WTC11 (cell line): ENCODE measurements around the gene RNF44.

Experiments used
- ATF2 ChIP-seq: sonication (generic); formaldehyde crosslinking; IDR thresholded peaks from 2 replicates; pipeline ENCODE4 v1.8.1; 2022; ENCODE audit warnings: low read depth, missing genetic modification reagents, borderline replicate concordance
- CTCF ChIP-seq: fragments of 200-600 bp; IDR thresholded peaks from 2 replicates; pipeline ENCODE4 v1.8.0; 2022; ENCODE audit warnings: antibody characterized with exemption
- GABPB1 ChIP-seq: sonication (generic); formaldehyde crosslinking; IDR thresholded peaks from 2 replicates; pipeline ENCODE4 v1.8.1; 2023; ENCODE audit warnings: mild to moderate bottlenecking, missing genetic modification reagents
- MAX ChIP-seq: sonication (generic); formaldehyde crosslinking; IDR thresholded peaks from 2 replicates; pipeline ENCODE4 v1.8.0; 2022; ENCODE audit warnings: mild to moderate bottlenecking, missing genetic modification reagents
- USF1 ChIP-seq: sonication (generic); formaldehyde crosslinking; IDR thresholded peaks from 2 replicates; pipeline ENCODE4 v1.8.0; 2022; ENCODE audit warnings: mild to moderate bottlenecking, missing genetic modification reagents
- ZBTB21 ChIP-seq: sonication (generic); formaldehyde crosslinking; IDR thresholded peaks from 2 replicates; pipeline ENCODE4 v1.8.1; 2023; ENCODE audit warnings: mild to moderate bottlenecking, missing genetic modification reagents, borderline replicate concordance
- ZNF232 ChIP-seq: sonication (generic); formaldehyde crosslinking; IDR thresholded peaks from 2 replicates; pipeline ENCODE4 v1.8.0; 2022; ENCODE audit warnings: mild to moderate bottlenecking, missing genetic modification reagents
- ZNF423 ChIP-seq: fragments of 250-450 bp; sonication (Bioruptor Pico); IDR thresholded peaks from 2 replicates; pipeline ENCODE4 v2.1.2; 2022; ENCODE audit warnings: mild to moderate bottlenecking, moderate library complexity

GRCh38 chr5:176533390-176533789 is 3.8 kb downstream of the RNF44 start:
- TF ChIP-seq CTCF (no peak), ZBTB21 (CRISPR knock-in tag) (no peak), ZNF423 (CRISPR knock-in tag) (no peak), ZNF232 (CRISPR knock-in tag) (no peak), GABPB1 (CRISPR knock-in tag) (no peak), MAX (CRISPR knock-in tag) (no peak), ATF2 (CRISPR knock-in tag) (no peak), USF1 (no peak)
